Endothelial cell of umbilical vein (primary cell): ENCODE measurements around the gene PPP1R3E. TPM values are rescaled to one million over a fixed set of nuclear protein-coding genes. Genes with fewer than 3 reads are reported as not detected.

Experiments
- BruUV-seq: library from RNA; stranded (reverse); fragments of 400-500 nt; replicated peaks from 2 replicates; lab custom pipeline; 2021; lab: Mats Ljungman, UMichigan
- CTCF ChIA-PET: fragments of 300-600, 350-600 bp; sonication (Branson Sonifier 250); formaldehyde crosslinking; loops from one replicate; lab custom pipeline; 2021; ENCODE audit warnings: antibody characterized with exemption, inconsistent platforms; lab: Charles Lee
- POLR2A ChIA-PET: fragments of 300-600, 350-600 bp; sonication (Branson Sonifier 250); formaldehyde crosslinking; loops from one replicate; lab custom pipeline; 2021; ENCODE audit warnings: antibody characterized with exemption, inconsistent platforms; lab: Charles Lee
- DNase-seq: peaks from one replicate; pipeline ENCODE4 v3.0.0-alpha.2; 2011; ENCODE audit warnings: low read depth, low spot score
- FAIRE-seq: peaks from 2 replicates; lab custom pipeline; 2011; peaks lifted over from hg19 to GRCh38; lab: Jason Lieb, UNC
- H2AFZ ChIP-seq: 2 replicates; pipeline ENCODE4 v1.6.0; 2012; ENCODE audit warnings: low read depth, low read length, control low read depth, inconsistent platforms
- H3K27ac ChIP-seq: 2 replicates; pipeline ENCODE4 v1.5.1; 2011; ENCODE audit warnings: low read depth, mild to moderate bottlenecking, control low read depth, low read length, moderate library complexity; ENCODE audit not compliant: insufficient read depth
- H3K27me3 ChIP-seq, 2 experiments: 2 replicates each; pipeline versions ENCODE4 v1.6.0 to v1.6.1; 2011; ENCODE audit warnings: low read length in 2 of 2, mixed read lengths in 1 of 2; ENCODE audit not compliant: control insufficient read depth in 2 of 2, insufficient read depth in 2 of 2
- H3K36me3 ChIP-seq, 2 experiments: 2 replicates in 1 of 2; 3 replicates in 1 of 2; pipeline ENCODE4 v1.5.1; 2011; ENCODE audit warnings: low read length in 2 of 2, mild to moderate bottlenecking in 1 of 2, moderate library complexity in 1 of 2; ENCODE audit not compliant: control insufficient read depth in 2 of 2, insufficient read depth in 2 of 2; ENCODE audit errors: extremely low read depth in 1 of 2
- H3K4me1 ChIP-seq: 3 replicates; pipeline ENCODE4 v1.5.1; 2011; ENCODE audit warnings: mild to moderate bottlenecking, low read length; ENCODE audit not compliant: control insufficient read depth, insufficient read depth; ENCODE audit errors: extremely low read depth
- H3K4me2 ChIP-seq: 2 replicates; pipeline ENCODE4 v1.6.1; 2011; ENCODE audit warnings: low read length, control low read depth, mixed read lengths; ENCODE audit not compliant: insufficient read depth
- H3K4me3 ChIP-seq, 3 experiments: fragments of 200-600 bp in 1 of 3; sonication (generic), shearing (Covaris generic) in 1 of 3; replicated peaks in 1 of 3; 2 replicates each; pipeline ENCODE4 v1.5.1; 2011 to 2016; ENCODE audit warnings: control low read depth in 3 of 3, low read length in 3 of 3, mild to moderate bottlenecking in 2 of 3, inconsistent platforms in 1 of 3, low read depth in 1 of 3, moderate library complexity in 1 of 3; ENCODE audit not compliant: insufficient read depth in 1 of 3
- H3K79me2 ChIP-seq: 2 replicates; pipeline ENCODE4 v1.6.0; 2012; ENCODE audit warnings: low read length, inconsistent platforms; ENCODE audit not compliant: control insufficient read depth, insufficient read depth
- H3K9ac ChIP-seq: replicated peaks from 2 replicates; pipeline ENCODE3; 2011; ENCODE audit warnings: low read length, control low read depth; ENCODE audit not compliant: insufficient read depth; ENCODE audit errors: extremely low read depth
- H3K9me1 ChIP-seq: replicated peaks from 3 replicates; pipeline ENCODE4 v1.6.0; 2011; ENCODE audit warnings: mild to moderate bottlenecking, low read length; ENCODE audit not compliant: control insufficient read depth, insufficient read depth; ENCODE audit errors: extremely low read depth
- H3K9me3 ChIP-seq: replicated peaks from 2 replicates; pipeline ENCODE4 v1.5.1; 2012; ENCODE audit warnings: low read length, inconsistent platforms; ENCODE audit not compliant: control insufficient read depth, insufficient read depth
- H4K20me1 ChIP-seq: replicated peaks from 2 replicates; pipeline ENCODE3; 2011; ENCODE audit warnings: mild to moderate bottlenecking, low read length; ENCODE audit not compliant: control insufficient read depth, insufficient read depth; ENCODE audit errors: extremely low read depth
- CTCF ChIP-seq, 2 donors: IDR thresholded peaks; 1 replicate in 1 of 2; 2 replicates in 1 of 2; pipeline ENCODE4 v1.5.1; 2011; ENCODE audit warnings: low read length in 2 of 2, mild to moderate bottlenecking in 2 of 2, moderate library complexity in 2 of 2, control low read depth in 1 of 2, inconsistent platforms in 1 of 2, low read depth in 1 of 2; ENCODE audit not compliant: insufficient read depth in 1 of 2; ENCODE audit errors: extremely low read depth in 1 of 2
- EZH2 ChIP-seq: IDR thresholded peaks from 2 replicates; pipeline ENCODE4 v1.6.1; 2012; ENCODE audit warnings: borderline replicate concordance, low read depth, mild to moderate bottlenecking, moderate library complexity, low read length, inconsistent platforms; ENCODE audit not compliant: severe bottlenecking
- FOS ChIP-seq: IDR thresholded peaks from 2 replicates; pipeline ENCODE4 v1.6.1; 2011; ENCODE audit warnings: mild to moderate bottlenecking, low read length, moderate library complexity, borderline replicate concordance; ENCODE audit not compliant: insufficient read depth
- GATA2 ChIP-seq: IDR thresholded peaks from 2 replicates; pipeline ENCODE4 v1.7.0; 2011; ENCODE audit warnings: low read depth, mild to moderate bottlenecking, moderate library complexity, mixed read lengths, low read length; ENCODE audit not compliant: insufficient read length, insufficient read depth
- JUN ChIP-seq: IDR thresholded peaks from 2 replicates; pipeline ENCODE4 v1.6.1; 2011; ENCODE audit warnings: borderline replicate concordance, low read depth; ENCODE audit not compliant: insufficient read length, insufficient read depth
- MAX ChIP-seq: IDR thresholded peaks from 2 replicates; pipeline ENCODE4 v1.6.1; 2011; ENCODE audit not compliant: insufficient read depth, insufficient read length
- MYC ChIP-seq: IDR thresholded peaks from one replicate; pipeline ENCODE4 v1.6.1; 2011; ENCODE audit warnings: mild to moderate bottlenecking, low read depth, low read length
- POLR2A ChIP-seq: IDR thresholded peaks from 2 replicates; pipeline ENCODE4 v1.6.1; 2012; ENCODE audit warnings: low read depth, mild to moderate bottlenecking, control low read depth, low read length
- POLR2AphosphoS5 ChIP-seq: IDR thresholded peaks from 2 replicates; pipeline ENCODE4 v1.6.1; 2012; ENCODE audit warnings: low read depth, mild to moderate bottlenecking, control low read depth, low read length, moderate library complexity; ENCODE audit not compliant: insufficient read depth
- dilution Hi-C: fragments of 300-500 bp; cut with MboI; formaldehyde crosslinking; loops from one replicate; pipeline ENCODE4 v1.15.0; 2019; ENCODE audit warnings: low sequenced_read_pairs; ENCODE audit not compliant: extremely low pct_ligation_motif_present
- intact Hi-C: fragments of 100-400 bp; cut with micrococcal nuclease; formaldehyde crosslinking; loops from one replicate; pipeline ENCODE4 v1.10.0; 2022
- polyA plus RNA-seq, 4 experiments: library from polyadenylated mRNA; depleted of rRNA in 3 of 4; stranded (reverse) in 3 of 4; unstranded in 1 of 4; fragments of >200 nt; gene quantifications; 2 replicates each; pipeline versions ENCODE4 v1.2.1 to v1.2.3, GENCODE V29; 2011 to 2012; ENCODE audit warnings: missing spikeins in 1 of 4
- total RNA-seq: library from RNA; stranded (reverse); gene quantifications from 2 replicates; pipeline ENCODE4 v1.2.3, GENCODE V29; 2021

PPP1R3E gene
- total and polyA plus RNA-seq, 2 donors (not counting 3 experiments of a cell fraction or from before 2014, with no cell fraction given), result 4.3 to 7.4 TPM

GRCh38 chr14:23275412-23275811, 27.2 kb downstream of the PPP1R3E start:
- intact Hi-C loops, result no loop called here
- BruUV-seq, result no TSS peak
- POLR2A ChIA-PET, result no interaction called here

More at GRCh38 chr14:23275412-23275811, 27.2 kb downstream of the PPP1R3E start:
- no peak overlapping the region for H3K4me2 ChIP-seq
- CTCF ChIA-PET, result no interaction called here
- no peak overlapping the region for H3K9ac ChIP-seq
- dilution Hi-C loops, result no loop called here
- no peaks in the 10 kb centered on the region for H3K9me3 ChIP-seq
- H3K4me3 ChIP-seq, result no peak overlapping the region
- no peaks in the 10 kb centered on the region for H3K9me1 ChIP-seq
- no peaks in the 10 kb centered on the region for H3K27me3 ChIP-seq
- no peaks in the 10 kb centered on the region for H3K79me2 ChIP-seq
- no peak overlapping the region for H3K27ac ChIP-seq
- no peak overlapping the region for H2AFZ ChIP-seq
- H3K4me1 ChIP-seq, result no peaks in the 10 kb centered on the region
- FAIRE-seq, result no peak
- TF ChIP-seq CTCF (IDR thresholded peaks at IDR 0.05; ENCODE audit: extremely low read depth in 1 of 2, insufficient read depth in 1 of 2, low read depth in 1 of 2, low read length in 2 of 2) (no peak), JUN (no peak), POLR2A (no peak), MAX (no peak), MYC (no peak), POLR2AphosphoS5 (no peak), FOS (no peak), GATA2 (no peak), EZH2 (no peak)
- DNase-seq, result no peak
- H3K36me3 ChIP-seq, result peaks cover 0 to 7% of the 10 kb centered on the region in 2 experiments
- H4K20me1 ChIP-seq, result no peaks in the 10 kb centered on the region
